Muscle layer of duodenum (tissue), 2 donors: ENCODE measurements around the gene HDAC4.

ENCODE experiments used
- H3K27ac ChIP-seq: one replicate; pipeline ENCODE4 v1.7.0; 2013; ENCODE audit warnings: mild to moderate bottlenecking, low read length
- H3K27me3 ChIP-seq: one replicate; pipeline ENCODE4 v1.7.0; 2013; ENCODE audit warnings: low read depth, mild to moderate bottlenecking, control low read depth, low read length
- H3K36me3 ChIP-seq, 2 donors: one replicate each; pipeline ENCODE4 v1.7.0; 2013; ENCODE audit warnings: low read length in 2 of 2, control low read depth in 1 of 2, mild to moderate bottlenecking in 1 of 2; ENCODE audit not compliant: insufficient read depth in 2 of 2, control insufficient read depth in 1 of 2
- H3K4me1 ChIP-seq, 2 donors: one replicate each; pipeline ENCODE4 v1.7.0; 2013; ENCODE audit warnings: low read length in 2 of 2, mild to moderate bottlenecking in 2 of 2, control low read depth in 1 of 2, moderate library complexity in 1 of 2; ENCODE audit not compliant: insufficient read depth in 2 of 2, control insufficient read depth in 1 of 2
- H3K4me3 ChIP-seq, 2 donors: one replicate each; pipeline ENCODE4 v1.7.0; 2013; ENCODE audit warnings: low read length in 2 of 2, low read depth in 1 of 2, mild to moderate bottlenecking in 1 of 2
- H3K9me3 ChIP-seq, 2 donors: one replicate each; pipeline ENCODE4 v1.7.0; 2013; ENCODE audit warnings: low read length in 2 of 2, control low read depth in 1 of 2, mild to moderate bottlenecking in 1 of 2; ENCODE audit not compliant: control insufficient read depth in 1 of 2
- donor health status: healthy.

HDAC4 gene

GRCh38 chr2:239139101-239139500, 261.7 kb downstream of the HDAC4 start:
- Histone ChIP-seq H3K36me3 (peaks cover 43 to 77% of the 10 kb centered on the region in 2 donors), H3K4me1 (peaks cover 0 to 4% of the 10 kb centered on the region in 2 donors), H3K4me3 (no peak overlapping the region), H3K9me3 (no peaks in the 10 kb centered on the region), H3K27ac (no peak overlapping the region), H3K27me3 (no peaks in the 10 kb centered on the region)

DNA sequence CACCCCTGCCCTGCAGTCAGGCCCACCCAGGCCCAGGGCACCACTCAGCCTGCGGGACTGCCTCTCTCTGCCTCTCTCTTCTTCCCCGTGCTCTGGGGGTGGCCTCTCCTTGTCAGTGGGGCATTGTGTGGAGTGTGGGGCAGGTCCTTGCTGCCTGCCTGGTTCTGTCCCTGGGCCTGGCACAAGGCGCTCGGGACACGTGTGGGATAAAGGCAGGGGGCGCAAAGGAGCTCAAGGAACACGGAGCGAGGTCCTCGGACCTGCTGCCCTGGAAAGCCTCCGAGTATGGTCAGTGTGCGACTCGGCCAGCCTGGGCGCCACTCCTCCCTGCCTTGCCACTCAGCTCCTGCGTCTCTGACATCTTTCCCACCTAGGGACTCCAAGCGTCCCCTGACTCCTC, 262.2 kb downstream of the HDAC4 start:
- H3K27ac ChIP-seq: no peak overlapping the region
- peaks cover 0 to 1% of the 10 kb centered on the region in 2 donors for H3K4me1 ChIP-seq
- H3K27me3 ChIP-seq: no peaks in the 10 kb centered on the region
- no peaks in the 10 kb centered on the region for H3K9me3 ChIP-seq
- no peak overlapping the region for H3K4me3 ChIP-seq
- H3K36me3 ChIP-seq: peaks cover 48 to 80% of the 10 kb centered on the region in 2 donors

- Histone ChIP-seq H3K36me3 (peaks cover 45 to 80% of the 10 kb centered on the region in 2 donors), H3K27ac (no peak overlapping the region)
Measured at GRCh38 chr2:239137898-239138283, 262.9 kb downstream of the HDAC4 start.

DNA sequence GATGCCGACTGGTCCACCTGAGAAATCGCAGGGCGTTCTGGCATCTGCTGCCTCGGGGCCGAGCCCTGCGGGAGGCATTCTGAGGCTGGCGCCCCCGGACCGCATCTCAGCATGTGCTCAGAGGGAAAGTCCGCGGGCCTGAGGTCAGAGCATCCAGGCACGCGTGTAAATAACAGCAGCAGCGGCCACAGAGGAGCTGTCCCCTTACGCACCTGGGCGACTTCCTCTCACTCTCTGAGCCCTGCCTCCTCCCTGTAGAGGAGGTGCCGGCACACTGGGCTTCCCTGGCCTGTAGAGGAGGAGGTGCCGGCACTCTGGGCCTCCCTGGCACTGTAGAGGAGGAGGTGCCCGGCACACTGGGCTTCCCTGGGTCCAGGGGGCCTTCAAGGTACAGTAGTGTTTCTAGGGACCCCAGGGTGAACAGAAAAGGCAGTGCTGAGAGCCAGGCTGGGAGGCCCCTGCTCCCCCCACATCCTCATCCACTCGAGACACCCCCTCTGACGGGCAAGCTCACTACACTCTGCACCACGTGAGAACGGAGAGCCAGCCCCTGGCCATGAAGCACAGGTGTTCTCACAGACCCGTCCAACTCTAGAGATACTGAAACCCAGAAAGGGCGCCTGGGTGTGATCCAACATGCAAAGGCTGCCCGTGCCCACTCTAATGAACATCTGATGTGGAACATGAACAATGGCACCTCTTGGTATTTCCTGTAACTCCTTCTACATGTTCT, 263.5 kb downstream of the HDAC4 start:
- H3K27ac ChIP-seq: no peak overlapping the region
- no peaks in the 10 kb centered on the region for H3K27me3 ChIP-seq
- H3K4me3 ChIP-seq: no peak overlapping the region
- no peaks in the 10 kb centered on the region for H3K4me1 ChIP-seq
- no peaks in the 10 kb centered on the region for H3K9me3 ChIP-seq
- H3K36me3 ChIP-seq: peaks cover 49 to 80% of the 10 kb centered on the region in 2 donors

More at GRCh38 chr2:239137898-239138283, 262.9 kb downstream of the HDAC4 start:
- Histone ChIP-seq H3K4me1 (no peaks in the 10 kb centered on the region), H3K4me3 (no peak overlapping the region), H3K9me3 (no peaks in the 10 kb centered on the region), H3K27me3 (no peaks in the 10 kb centered on the region)

GRCh38 chr2:239136762-239137161, 264.1 kb downstream of the HDAC4 start:
- H3K9me3 ChIP-seq: no peaks in the 10 kb centered on the region
- peaks cover 49 to 80% of the 10 kb centered on the region in 2 donors for H3K36me3 ChIP-seq
- H3K27me3 ChIP-seq: no peaks in the 10 kb centered on the region
- H3K27ac ChIP-seq: no peak overlapping the region
- no peaks in the 10 kb centered on the region for H3K4me1 ChIP-seq
- H3K4me3 ChIP-seq: no peak overlapping the region

DNA sequence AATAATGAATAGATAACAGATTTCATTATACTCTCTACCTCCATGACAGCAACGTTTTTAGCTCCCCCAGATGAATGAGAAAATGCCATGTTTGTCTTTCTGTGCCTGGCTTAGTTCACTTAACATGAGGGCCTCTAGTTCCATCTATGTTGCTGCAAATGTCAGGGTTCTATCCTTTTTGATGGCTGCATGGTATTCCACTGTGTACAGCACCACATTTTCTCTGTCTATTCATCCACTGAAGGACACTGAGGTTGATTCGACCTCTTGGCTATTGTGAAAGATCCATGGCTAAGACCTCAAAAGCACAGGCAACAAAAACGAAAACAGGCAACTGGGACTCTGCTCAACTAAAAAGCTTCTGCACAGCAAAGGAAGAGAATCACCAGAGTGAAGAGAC, 264.6 kb downstream of the HDAC4 start:
- Histone ChIP-seq H3K27ac (no peak overlapping the region), H3K4me3 (no peak overlapping the region), H3K9me3 (no peaks in the 10 kb centered on the region), H3K27me3 (no peaks in the 10 kb centered on the region), H3K4me1 (no peaks in the 10 kb centered on the region), H3K36me3 (peaks cover 51 to 85% of the 10 kb centered on the region in 2 donors)

DNA sequence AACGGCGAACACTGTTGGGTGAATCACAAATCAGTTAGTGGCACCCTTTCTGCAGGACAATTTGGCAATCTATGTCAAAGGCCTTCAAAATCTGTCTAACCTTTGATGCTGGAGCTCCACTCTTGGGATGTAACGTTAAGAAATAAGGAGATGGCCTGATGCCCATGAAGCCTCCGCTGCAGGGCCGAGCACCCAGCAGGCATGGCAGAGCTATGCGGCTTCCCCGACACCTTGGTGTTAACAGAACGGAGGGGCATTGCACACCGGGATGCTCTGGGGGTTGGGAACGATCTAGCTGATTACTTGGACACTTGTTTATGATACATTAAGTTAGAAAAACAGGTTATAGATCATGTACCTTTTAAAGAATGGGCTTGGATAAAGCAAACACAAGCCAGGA, 265.3 kb downstream of the HDAC4 start:
- Histone ChIP-seq H3K27me3 (no peaks in the 10 kb centered on the region), H3K36me3 (peaks cover 52 to 88% of the 10 kb centered on the region in 2 donors), H3K4me3 (no peak overlapping the region), H3K4me1 (no peaks in the 10 kb centered on the region), H3K9me3 (no peaks in the 10 kb centered on the region), H3K27ac (no peak overlapping the region)

- H3K27ac ChIP-seq: no peak overlapping the region
- H3K4me1 ChIP-seq: peaks cover 0 to 10% of the 10 kb centered on the region in 2 donors
- no peak overlapping the region for H3K4me3 ChIP-seq
- peaks cover 53 to 89% of the 10 kb centered on the region in 2 donors for H3K36me3 ChIP-seq
- H3K27me3 ChIP-seq: no peaks in the 10 kb centered on the region
- no peaks in the 10 kb centered on the region for H3K9me3 ChIP-seq
Measured at GRCh38 chr2:239133945-239134570, 266.8 kb downstream of the HDAC4 start.

GRCh38 chr2:239132786-239133185, 268.0 kb downstream of the HDAC4 start:
- no peaks in the 10 kb centered on the region for H3K9me3 ChIP-seq
- H3K36me3 ChIP-seq: peaks cover 61 to 90% of the 10 kb centered on the region in 2 donors
- peaks cover 0 to 10% of the 10 kb centered on the region in 2 donors for H3K4me1 ChIP-seq
- H3K4me3 ChIP-seq: no peak overlapping the region
- no peaks in the 10 kb centered on the region for H3K27me3 ChIP-seq
- no peak overlapping the region for H3K27ac ChIP-seq

DNA sequence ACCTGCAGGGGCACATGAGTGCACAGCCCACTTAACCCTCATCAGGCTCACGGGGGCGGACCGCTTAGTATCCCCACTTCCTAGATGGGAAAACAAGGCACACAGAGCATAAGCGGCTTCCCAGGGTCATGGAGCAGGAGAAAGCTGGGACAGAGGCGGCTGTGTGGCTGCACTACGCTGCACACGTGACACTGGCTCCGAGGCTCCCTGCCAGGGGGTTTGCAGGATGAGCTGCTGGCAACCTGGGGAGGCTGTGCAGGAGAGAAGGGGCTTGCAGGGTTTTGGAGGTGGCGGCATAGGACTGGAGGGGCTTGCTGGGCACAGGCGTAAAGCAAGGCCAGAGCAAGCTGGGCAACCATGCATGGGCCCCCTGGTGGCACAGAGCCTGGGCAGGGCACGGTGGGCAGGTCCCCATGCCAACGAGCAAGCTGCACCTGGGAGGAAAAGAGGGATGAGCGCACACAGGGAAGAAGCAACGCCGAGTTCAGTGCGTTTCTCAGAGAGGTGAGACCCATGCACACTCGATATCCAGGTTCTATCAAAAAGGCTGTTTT, 268.6 kb downstream of the HDAC4 start:
- no peak overlapping the region for H3K4me3 ChIP-seq
- H3K9me3 ChIP-seq: no peaks in the 10 kb centered on the region
- no peak overlapping the region for H3K27ac ChIP-seq
- peaks cover 64 to 88% of the 10 kb centered on the region in 2 donors for H3K36me3 ChIP-seq
- H3K4me1 ChIP-seq: peaks cover 0 to 10% of the 10 kb centered on the region in 2 donors
- H3K27me3 ChIP-seq: no peaks in the 10 kb centered on the region

- peaks cover 61 to 85% of the 10 kb centered on the region in 2 donors for H3K36me3 ChIP-seq
- H3K27me3 ChIP-seq: no peaks in the 10 kb centered on the region
- peaks cover 0 to 10% of the 10 kb centered on the region in 2 donors for H3K4me1 ChIP-seq
- H3K27ac ChIP-seq: no peak overlapping the region
- no peak overlapping the region for H3K4me3 ChIP-seq
- no peaks in the 10 kb centered on the region for H3K9me3 ChIP-seq
Measured at GRCh38 chr2:239131521-239131920, 269.3 kb downstream of the HDAC4 start.
